ENCODE data around the gene SP4.

Gene SP4

GRCh38 chr7:21427871-21428658, at the start of gene SP4:
TSS of gene SP4 (plus strand) at chr7:21428083. CDS start at chr7:21428252, 169 bp downstream.
- DNase-seq = peak; percentile 98

GRCh38 chr7:21383227-21384220, 44.4 kb upstream of the SP4 start:
- DNase-seq = no peak

- DNase-seq = no peak
These were observed 33.9 kb upstream of the SP4 start for GRCh38 chr7:21393937-21394336.

GRCh38 chr7:21401944-21402343, 25.9 kb upstream of the SP4 start:
- DNase-seq = no peak

DNA sequence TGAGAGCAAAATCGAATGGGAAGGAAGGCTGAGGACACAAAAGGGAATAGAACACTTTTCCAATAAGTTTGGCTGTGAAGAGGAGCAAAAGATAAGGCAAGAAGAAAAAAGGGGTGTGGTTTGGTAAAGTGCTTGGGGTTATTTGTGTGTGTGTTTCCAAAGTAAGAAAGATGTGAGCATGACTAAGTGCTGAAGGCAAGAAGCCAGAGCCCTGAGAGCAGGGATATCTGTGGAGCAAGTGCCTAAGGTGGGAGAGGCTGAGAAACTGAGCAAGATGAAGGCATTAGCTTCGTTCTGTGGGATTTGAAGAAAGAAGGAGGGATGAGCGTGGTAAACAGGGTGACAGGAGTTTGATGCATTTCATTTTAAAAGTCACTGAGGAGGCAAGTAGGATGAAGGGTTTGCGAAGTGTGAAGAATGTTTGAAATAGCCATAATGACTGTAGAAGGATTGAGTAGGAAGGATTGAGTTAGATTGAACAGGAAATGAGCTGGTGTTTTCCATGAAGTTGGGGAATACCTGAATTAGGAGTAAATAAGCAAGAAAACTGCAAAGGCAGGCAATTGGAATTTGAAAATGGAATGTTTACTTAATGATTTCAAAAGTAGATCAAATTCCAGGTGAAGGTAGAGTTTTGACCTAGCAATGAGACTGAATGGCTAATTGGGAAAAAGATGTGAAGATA, 19.9 kb upstream of the SP4 start:
- DNase-seq = no peak

- no peak for DNase-seq
These were observed 19.4 kb upstream of the SP4 start for GRCh38 chr7:21408481-21408820.

DNA sequence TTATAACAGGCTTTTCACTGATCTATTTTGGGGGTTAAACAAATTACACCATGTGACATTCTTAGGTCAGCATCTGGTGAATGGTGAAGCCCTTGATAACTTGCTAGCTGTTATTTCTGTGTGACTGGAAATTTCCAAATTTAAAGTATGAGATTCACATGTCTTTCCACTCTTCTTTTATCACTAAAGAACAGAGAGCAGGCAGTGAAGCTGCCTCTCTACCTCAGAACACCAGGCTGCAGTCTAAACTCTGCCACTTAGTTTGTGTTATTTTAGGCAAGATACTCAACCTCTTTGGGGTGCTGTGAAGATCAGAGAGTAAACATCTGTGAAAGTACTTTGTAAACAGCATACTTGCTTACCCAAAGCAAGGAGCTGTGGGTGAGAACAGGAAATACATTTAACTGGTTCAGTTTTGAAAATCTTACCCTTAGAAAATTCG, 15.5 kb upstream of the SP4 start:
- no peak for DNase-seq

- no peak for DNase-seq
These were observed 14.9 kb upstream of the SP4 start for GRCh38 chr7:21412957-21413356.

DNA sequence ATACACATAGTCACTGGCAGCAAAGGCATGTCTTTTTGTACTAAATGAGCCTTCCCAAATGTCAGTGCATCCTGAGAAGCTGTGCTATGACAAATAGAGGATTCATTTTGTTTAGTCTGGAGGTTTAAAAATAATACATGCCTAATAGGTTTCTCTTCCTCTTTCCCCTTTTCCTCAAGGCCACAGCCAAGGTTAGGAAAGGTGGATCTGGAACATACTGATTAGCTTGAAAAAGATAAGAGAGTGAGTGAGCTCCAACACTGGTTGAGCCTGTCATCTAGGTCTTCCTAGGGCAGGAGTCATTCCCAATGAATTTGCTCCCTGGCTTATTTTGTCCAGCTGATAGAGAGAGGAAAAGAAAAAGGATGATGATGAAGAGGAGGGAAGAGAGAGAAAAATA, 14.4 kb upstream of the SP4 start:
- no peak for DNase-seq

GRCh38 chr7:21414795-21415393, 13.0 kb upstream of the SP4 start:
- DNase-seq = no peak

GRCh38 chr7:21417647-21418046, 10.2 kb upstream of the SP4 start:
- no peak for DNase-seq

- DNase-seq = no peak
These were observed 5.1 kb upstream of the SP4 start for GRCh38 chr7:21422751-21423150.

- DNase-seq = no peak
These were observed 2.6 kb upstream of the SP4 start for GRCh38 chr7:21425290-21425689.

GRCh38 chr7:21426286-21427181, 1.3 kb upstream of the SP4 start:
- no peak for DNase-seq

DNA sequence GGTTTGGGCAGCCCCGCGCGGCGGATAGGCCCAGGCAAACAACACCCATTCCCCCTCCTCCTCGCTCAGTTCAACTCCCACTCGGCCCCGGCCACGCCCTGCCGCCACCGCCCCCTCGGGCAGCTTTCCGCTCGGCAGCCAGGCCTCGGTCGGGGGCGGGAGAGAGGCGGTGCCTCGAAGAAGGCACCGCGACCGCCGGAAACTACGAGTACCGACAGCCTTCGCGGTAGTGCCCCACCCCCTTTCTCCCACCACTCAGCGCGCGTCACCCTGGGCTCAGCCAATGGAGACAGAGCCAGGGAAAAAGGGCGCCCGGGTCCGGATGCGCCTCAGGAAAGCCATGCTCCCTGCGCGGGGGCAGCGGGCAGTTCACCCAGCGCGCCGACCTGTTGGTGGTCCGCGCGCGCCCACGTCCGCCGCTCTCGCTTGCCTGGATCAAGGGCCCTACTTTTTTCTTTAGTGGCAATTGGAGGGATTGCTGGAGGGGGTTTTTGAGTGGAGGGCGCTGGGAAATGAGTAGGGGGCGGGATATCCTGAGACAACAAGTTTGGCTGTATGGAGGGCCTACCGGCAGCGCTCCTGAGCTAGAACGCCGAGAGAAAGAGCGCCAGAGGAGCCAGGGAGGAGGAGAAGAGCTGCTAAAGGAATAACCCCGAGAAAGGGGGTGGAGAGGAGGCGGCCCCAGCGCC, 557 bp upstream of the SP4 start:
- peak; percentile 100 for DNase-seq

GRCh38 chr7:21428659-21428941, 717 bp downstream of the SP4 start:
- DNase-seq = no peak

GRCh38 chr7:21429021-21429420, 1.1 kb downstream of the SP4 start:
- no peak for DNase-seq

DNA sequence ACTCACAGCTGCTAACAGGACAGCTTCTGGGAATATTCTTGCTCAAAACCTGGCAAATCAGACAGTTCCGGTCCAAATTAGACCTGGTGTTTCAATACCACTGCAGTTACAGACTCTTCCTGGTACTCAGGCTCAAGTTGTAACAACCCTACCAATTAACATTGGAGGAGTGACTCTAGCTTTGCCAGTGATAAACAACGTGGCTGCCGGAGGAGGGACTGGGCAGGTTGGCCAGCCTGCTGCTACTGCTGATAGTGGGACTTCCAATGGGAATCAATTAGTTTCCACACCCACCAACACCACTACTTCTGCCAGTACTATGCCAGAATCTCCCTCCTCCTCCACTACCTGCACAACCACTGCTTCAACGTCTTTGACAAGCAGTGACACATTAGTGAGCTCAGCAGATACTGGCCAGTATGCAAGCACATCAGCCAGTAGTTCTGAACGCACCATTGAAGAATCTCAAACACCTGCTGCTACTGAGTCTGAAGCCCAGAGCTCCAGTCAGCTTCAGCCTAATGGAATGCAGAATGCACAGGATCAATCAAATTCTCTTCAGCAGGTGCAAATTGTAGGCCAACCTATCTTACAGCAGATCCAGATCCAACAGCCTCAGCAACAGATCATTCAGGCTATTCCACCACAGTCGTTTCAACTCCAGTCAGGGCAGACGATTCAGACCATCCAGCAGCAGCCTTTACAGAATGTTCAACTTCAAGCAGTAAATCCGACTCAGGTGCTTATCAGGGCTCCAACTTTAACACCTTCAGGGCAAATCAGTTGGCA, 2.1 kb downstream of the SP4 start:
- no peak for DNase-seq

- no peak for DNase-seq
These were observed 2.7 kb downstream of the SP4 start for GRCh38 chr7:21430575-21430954.

GRCh38 chr7:21443149-21443841, 15.4 kb downstream of the SP4 start:
- no peak for DNase-seq
